ENCODE data around the gene PNPT1. TPM values are rescaled to one million over a fixed set of nuclear protein-coding genes. Genes with fewer than 3 reads are reported as not detected.

The PNPT1 gene
- total RNA-seq, 4 donors from 2014 or later, result 15.5 to 21.0 (median 20.6) TPM

GRCh38 chr2:55585451-55586080 lies 108.1 kb downstream of the PNPT1 start:
- H3K27me3 ChIP-seq, result no peaks in the 10 kb centered on the region
- no peak overlapping the region for H3K4me3 ChIP-seq (replicated peaks in 1 of 3)
- intact Hi-C loops (cut with DNase I), result no loop called here
- DNase-seq, result no peak
- H3K27ac ChIP-seq, result no peak overlapping the region
- no peaks in the 10 kb centered on the region for H3K9me3 ChIP-seq
- TF ChIP-seq POLR2A (IDR thresholded peaks at IDR 0.05) (no peak), CTCF (IDR thresholded peaks at IDR 0.05) (no peak)
- WGBS, 2 donors, result 86 to 88% methylated on average over 2 of the region's 2 CpGs
- peaks cover 9 to 16% of the 10 kb centered on the region in 2 donors for H3K4me1 ChIP-seq
- peaks cover 0 to 3% of the 10 kb centered on the region in 2 donors for H3K36me3 ChIP-seq

Other genes starting within 250 kb of the PNPT1 start
- gene CFAP36, start 174.1 kb downstream of the PNPT1 start, total RNA-seq, result 10 to 100 TPM; 42.8 to 50.9 (median 47.5) TPM
- gene PPP4R3B, start 76.2 kb downstream of the PNPT1 start, total RNA-seq, result 10 to 100 TPM; 76.2 to 88.0 (median 82.6) TPM
- 100 to 1,000 TPM; 379 to 821 (median 437) TPM for gene EFEMP1, start 229.9 kb upstream of the PNPT1 start, total RNA-seq